VCaP (cell line): ENCODE results near the gene TARP.

Source experiments
- H3K27ac ChIP-seq: fragments of 450-650 bp; 2 replicates; pipeline ENCODE4 v1.5.1; 2017
- TF ChIP-seq, protein P1 (sequence below): fragments of 450-650 bp; conservative IDR thresholded peaks from 2 replicates; pipeline ENCODE4 v1.5.1; 2017; ENCODE audit warnings: mild to moderate bottlenecking, moderate library complexity

Gene TARP

GRCh38 chr7:38235606-38236005 lies 37.8 kb downstream of the TARP start:
- TF ChIP-seq, protein P1, sequence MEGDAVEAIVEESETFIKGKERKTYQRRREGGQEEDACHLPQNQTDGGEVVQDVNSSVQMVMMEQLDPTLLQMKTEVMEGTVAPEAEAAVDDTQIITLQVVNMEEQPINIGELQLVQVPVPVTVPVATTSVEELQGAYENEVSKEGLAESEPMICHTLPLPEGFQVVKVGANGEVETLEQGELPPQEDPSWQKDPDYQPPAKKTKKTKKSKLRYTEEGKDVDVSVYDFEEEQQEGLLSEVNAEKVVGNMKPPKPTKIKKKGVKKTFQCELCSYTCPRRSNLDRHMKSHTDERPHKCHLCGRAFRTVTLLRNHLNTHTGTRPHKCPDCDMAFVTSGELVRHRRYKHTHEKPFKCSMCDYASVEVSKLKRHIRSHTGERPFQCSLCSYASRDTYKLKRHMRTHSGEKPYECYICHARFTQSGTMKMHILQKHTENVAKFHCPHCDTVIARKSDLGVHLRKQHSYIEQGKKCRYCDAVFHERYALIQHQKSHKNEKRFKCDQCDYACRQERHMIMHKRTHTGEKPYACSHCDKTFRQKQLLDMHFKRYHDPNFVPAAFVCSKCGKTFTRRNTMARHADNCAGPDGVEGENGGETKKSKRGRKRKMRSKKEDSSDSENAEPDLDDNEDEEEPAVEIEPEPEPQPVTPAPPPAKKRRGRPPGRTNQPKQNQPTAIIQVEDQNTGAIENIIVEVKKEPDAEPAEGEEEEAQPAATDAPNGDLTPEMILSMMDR: no peak

GRCh38 chr7:38234759-38235158 lies 38.7 kb downstream of the TARP start:
- H3K27ac ChIP-seq: peak overlapping the region; percentile 91

More at GRCh38 chr7:38235606-38236005, 37.8 kb downstream of the TARP start:
- peak overlapping the region; percentile 91 for H3K27ac ChIP-seq

DNA sequence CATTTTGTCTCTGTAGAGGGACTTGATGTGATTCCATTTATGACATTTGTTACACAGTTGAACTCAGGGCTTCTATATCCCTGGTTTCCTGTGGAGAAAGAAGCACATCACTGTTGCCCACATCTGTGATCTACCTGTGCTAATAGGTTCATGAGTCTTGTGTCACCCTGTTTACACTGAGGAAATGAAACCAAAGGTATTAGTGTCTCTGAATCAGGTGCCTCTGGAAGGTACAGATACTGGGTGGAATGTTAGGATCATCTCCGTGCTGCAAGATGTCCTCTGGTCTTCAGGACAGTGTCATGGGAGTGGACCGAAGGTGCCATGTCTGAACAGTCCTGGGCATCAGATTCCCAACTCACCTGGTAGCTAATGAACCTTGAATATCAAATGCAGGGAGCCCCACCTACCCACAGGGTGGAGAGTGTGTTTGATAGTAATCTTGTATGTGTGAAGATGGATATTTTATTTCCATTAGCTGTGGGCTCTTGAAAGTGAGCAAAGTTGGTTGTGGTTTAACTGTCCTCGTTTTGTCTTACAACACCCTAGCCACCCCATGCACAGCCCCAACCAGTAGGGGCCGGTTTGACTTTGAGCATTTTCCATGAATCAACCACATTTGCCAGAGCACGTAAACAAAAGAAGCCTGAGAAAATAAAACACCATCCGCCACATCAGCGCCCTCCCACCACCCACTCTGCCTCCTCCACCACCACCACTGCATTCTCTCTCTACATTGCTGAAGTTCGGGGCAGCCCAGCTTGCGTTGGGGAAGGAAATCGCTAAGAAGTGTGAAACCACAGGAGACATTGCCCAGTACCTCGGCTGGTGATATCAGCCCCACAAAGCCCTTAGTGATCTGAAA lies 40.7 kb downstream of the TARP start:
- peak overlapping the region; percentile 91 for H3K27ac ChIP-seq
- TF ChIP-seq, protein P1: no peak

- H3K27ac ChIP-seq: peak overlapping the region; percentile 96
- TF ChIP-seq, protein P1: no peak
These were observed 43.4 kb downstream of the TARP start for GRCh38 chr7:38229884-38230642.

GRCh38 chr7:38229386-38229785 lies 44.0 kb downstream of the TARP start:
- peak overlapping the region; percentile 96 for H3K27ac ChIP-seq
- TF ChIP-seq, protein P1: no peak

DNA sequence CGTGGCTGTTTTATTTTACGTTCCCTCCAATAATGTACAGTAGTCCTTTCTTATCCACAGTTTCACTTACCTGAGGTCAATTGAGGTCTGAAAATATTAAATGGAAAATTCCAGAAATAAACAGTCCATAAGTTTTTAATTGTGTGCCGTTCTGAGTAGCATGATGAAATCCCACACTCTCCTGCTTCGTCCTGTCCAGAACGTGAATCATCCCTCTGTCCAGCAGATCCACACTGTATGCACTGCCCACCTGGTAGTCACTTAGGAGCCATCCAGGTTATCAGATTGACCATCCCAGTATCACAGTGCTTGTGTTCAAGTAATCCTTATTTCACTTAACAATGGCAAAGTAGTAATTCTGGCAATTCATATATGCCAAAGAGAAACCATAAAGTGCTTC lies 49.0 kb downstream of the TARP start:
- H3K27ac ChIP-seq: peak overlapping the region; percentile 96
- TF ChIP-seq, protein P1: no peak

DNA sequence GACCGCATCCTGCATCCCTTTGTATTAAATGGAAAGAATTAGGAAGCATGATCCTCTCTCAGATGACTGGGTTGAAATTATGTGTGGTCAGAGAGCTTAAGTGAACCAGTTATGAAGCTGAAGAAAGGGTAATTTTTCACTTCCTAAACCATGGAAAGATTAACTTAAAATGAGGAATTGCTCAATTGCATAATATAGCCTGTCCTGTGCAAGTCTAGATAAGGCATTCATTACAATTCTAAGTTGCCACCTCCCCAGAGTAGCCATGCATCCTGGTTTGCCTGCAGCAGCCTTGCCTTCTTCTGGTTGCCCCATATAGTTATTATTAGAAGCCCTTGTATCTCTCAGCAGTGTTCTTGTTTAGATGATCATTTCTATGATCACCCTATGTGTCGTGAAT lies 50.1 kb downstream of the TARP start:
- TF ChIP-seq, protein P1: no peak
- H3K27ac ChIP-seq: peak overlapping the region; percentile 96
